Measurements from ENCODE around the gene RBM47. TPM values are rescaled to one million over a fixed set of nuclear protein-coding genes. Genes with fewer than 3 reads are reported as not detected.

RBM47 gene
- total and polyA plus RNA-seq, 2 experiments from 2014 or later, result 35.6 to 139 TPM

- TF ChIP-seq ZNF114 (CRISPR knock-in tag; IDR thresholded peaks at IDR 0.05) (no peak), ZNF331 (CRISPR knock-in tag; IDR thresholded peaks at IDR 0.05; ENCODE audit: low read depth) (no peak), EZH2 (IDR thresholded peaks at IDR 0.05; ENCODE audit: low read depth, unreplicated experiment) (no peak), CREB1 (CRISPR knock-in tag; IDR thresholded peaks at IDR 0.05; ENCODE audit: low read depth) (no peak), CTCF (conservative IDR thresholded peaks at IDR 0.05; ENCODE audit: low read depth in 2 of 2) (no peak), EZH2phosphoT487 (IDR thresholded peaks at IDR 0.05; ENCODE audit: unreplicated experiment) (no peak), POLR2AphosphoS5 (IDR thresholded peaks at IDR 0.05; ENCODE audit: low read depth) (no peak), REST (IDR thresholded peaks at IDR 0.05; ENCODE audit: unreplicated experiment) (no peak), ZNF462 (CRISPR knock-in tag; IDR thresholded peaks at IDR 0.05) (no peak), NANOG (IDR thresholded peaks at IDR 0.05; ENCODE audit: borderline replicate concordance) (no peak), JUNB (IDR thresholded peaks at IDR 0.05; ENCODE audit: unreplicated experiment) (no peak), STAT1 (IDR thresholded peaks at IDR 0.05; ENCODE audit: unreplicated experiment) (no peak), ETS1 (IDR thresholded peaks at IDR 0.05) (no peak)
Measured at GRCh38 chr4:40612283-40612682, 17.4 kb downstream of the RBM47 start.

More at GRCh38 chr4:40612283-40612682, 17.4 kb downstream of the RBM47 start:
- no peaks in the 10 kb centered on the region for H3K27me3 ChIP-seq (ENCODE audit: insufficient read depth)
- no peaks in the 10 kb centered on the region; the same call in none of the 2 replicates for H3K36me3 ChIP-seq (ENCODE audit: insufficient read depth)
- H3K4me3 Mint-ChIP-seq, result no peak overlapping the region
- H3K4me2 ChIP-seq, result no peak overlapping the region
- H3K27me3 Mint-ChIP-seq (ENCODE audit: insufficient read depth, low read depth, poor library complexity), result no peaks in the 10 kb centered on the region
- H3K27ac ChIP-seq (ENCODE audit: low read depth), result no peak overlapping the region
- H3K27ac Mint-ChIP-seq, result peak overlapping the region; percentile 3; the same call in 1 of the 2 replicates
- H3F3A ChIP-seq (replicated peaks; ENCODE audit: low read depth), result no peaks in the 10 kb centered on the region; the same call in 1 of the 2 replicates
- H3K4me1 Mint-ChIP-seq, result peaks cover 38% of the 10 kb centered on the region
- peaks cover 29% of the 10 kb centered on the region for H3K36me3 Mint-ChIP-seq (ENCODE audit: low read depth)
- no peaks in the 10 kb centered on the region for H3K9me3 Mint-ChIP-seq
- ATAC-seq (no peak), DNase-seq (ENCODE audit: low spot score) (no peak)
- H3K79me2 ChIP-seq (replicated peaks; ENCODE audit: insufficient read depth), result peaks cover 100% of the 10 kb centered on the region
- peaks cover 20% of the 10 kb centered on the region for H4K20me1 ChIP-seq (replicated peaks; ENCODE audit: insufficient read depth)
- no peaks in the 10 kb centered on the region for H3K9me2 ChIP-seq (ENCODE audit: insufficient read depth)
- no peak overlapping the region for H2AFZ ChIP-seq
- H3K4me1 ChIP-seq (ENCODE audit: insufficient read depth), result peaks cover 35% of the 10 kb centered on the region
- H3K4me3 ChIP-seq, result no peak overlapping the region

All from GM23338 (cell line).